ENCODE measurements around the gene APH1B. TPM values are rescaled to one million over a fixed set of nuclear protein-coding genes. Genes with fewer than 3 reads are reported as not detected.

APH1B gene
- 24.2 and 28.2 TPM in 2 replicates for total RNA-seq

- DNase-seq: peak; percentile 78
Measured at GRCh38 chr15:63277038-63277892, at the start of gene APH1B. Gene APH1B, plus strand, starts transcription at chr15:63277605. Its CDS starts 19 bp downstream, at chr15:63277624.

GRCh38 chr15:63227689-63228088 lies 49.7 kb upstream of the APH1B start:
- DNase-seq: no peak

- peak; percentile 37 for DNase-seq
Measured at GRCh38 chr15:63231206-63231605, 46.2 kb upstream of the APH1B start.

- peak; percentile 23 for DNase-seq
Measured at GRCh38 chr15:63231706-63232105, 45.7 kb upstream of the APH1B start.

GRCh38 chr15:63232405-63232804 lies 45.0 kb upstream of the APH1B start:
- DNase-seq: peak; percentile 38

GRCh38 chr15:63232943-63233342 lies 44.5 kb upstream of the APH1B start:
- no peak for DNase-seq

DNA sequence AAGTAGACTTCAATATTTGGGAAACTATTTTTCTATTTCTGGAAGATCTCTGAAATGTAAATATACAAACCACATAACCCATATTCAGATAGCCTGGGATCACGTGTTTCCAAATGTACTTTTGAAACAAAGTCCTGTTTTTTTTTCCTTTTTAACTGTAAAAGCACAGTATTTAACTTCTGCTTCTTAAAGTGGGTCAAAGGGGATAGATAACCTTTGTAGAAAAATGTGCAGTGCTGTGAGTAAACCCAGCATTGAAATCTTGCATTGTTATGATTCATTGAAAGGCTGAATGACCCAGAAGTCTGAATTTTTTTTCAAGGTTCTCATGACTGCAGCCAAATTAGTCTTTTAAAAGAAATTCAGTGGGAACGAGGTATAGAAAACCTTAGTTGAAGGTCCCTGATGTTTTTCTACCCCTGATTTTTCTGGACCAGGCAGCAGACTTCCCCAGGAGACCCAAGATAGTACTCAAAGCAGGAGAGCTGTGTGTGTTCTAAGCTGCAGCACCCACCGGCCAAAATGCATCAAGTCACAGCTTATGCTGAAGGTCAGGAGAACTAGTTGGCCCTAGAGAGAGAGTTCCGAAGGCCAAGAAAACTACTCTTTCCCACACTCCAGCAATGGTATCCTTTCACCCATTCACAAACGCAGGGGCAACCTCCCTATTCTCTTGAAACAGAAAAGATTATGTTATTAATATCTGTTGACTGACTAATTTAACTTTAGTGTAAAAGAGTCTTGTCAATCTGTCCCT lies 43.6 kb upstream of the APH1B start:
- DNase-seq: peak; percentile 79

GRCh38 chr15:63234451-63234870 lies 42.9 kb upstream of the APH1B start:
- peak; percentile 56 for DNase-seq

DNA sequence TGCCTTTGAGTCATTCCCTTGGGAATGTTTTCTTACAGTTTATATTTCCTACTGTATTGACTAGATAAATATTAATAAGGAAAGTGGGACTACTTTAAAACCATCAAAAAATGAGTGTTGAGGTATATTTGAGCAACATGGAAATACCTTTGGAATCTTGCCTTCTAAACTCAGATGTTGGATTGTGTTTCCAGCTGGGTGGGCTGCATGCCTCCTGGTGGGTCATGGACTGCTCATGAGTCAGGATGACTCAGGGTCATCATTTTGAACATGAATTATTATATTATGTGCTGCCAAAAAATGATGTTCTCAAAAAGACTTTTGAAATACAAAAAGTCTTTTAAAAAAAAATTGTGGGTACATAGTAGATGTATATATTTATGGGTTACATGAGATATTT lies 41.1 kb upstream of the APH1B start:
- peak; percentile 59 for DNase-seq

DNA sequence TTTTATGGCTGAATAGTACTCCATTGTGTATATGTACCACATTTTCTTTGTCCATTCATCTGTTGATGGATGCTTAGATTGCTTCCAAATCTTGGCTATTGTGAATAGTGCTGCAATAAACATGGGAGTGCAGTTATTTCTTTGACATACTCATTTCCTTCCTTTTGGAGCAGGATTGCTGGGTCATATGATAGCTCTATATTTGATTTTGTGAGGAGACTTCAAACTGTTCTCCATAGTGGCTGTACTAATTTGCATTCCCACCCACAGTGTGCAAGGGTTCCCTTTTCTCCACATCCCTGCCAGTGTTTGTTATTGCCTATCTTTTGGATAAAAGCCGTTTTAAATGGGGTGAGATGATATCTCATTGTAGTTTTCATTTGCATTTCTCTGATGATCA lies 40.3 kb upstream of the APH1B start:
- peak; percentile 28 for DNase-seq

DNA sequence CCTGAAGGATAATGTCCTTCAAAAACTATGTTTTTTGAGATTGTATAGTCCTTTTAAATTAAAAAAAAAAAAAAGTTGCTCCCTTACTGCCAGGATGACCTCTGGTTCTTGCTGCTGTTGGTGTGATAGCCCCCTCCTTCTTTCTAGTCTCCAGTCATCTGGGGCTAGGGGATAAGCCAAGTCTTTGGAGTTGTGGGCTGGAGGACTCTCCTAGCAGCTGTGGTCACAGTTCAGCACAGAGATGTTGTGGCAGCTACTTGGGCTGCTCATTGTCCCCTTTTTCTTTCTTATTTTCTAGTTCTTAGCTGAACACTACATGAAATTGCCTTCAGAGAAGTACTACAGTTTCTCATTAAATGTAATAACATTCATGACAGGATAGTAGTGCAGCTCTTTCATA lies 39.2 kb upstream of the APH1B start:
- no peak for DNase-seq

DNA sequence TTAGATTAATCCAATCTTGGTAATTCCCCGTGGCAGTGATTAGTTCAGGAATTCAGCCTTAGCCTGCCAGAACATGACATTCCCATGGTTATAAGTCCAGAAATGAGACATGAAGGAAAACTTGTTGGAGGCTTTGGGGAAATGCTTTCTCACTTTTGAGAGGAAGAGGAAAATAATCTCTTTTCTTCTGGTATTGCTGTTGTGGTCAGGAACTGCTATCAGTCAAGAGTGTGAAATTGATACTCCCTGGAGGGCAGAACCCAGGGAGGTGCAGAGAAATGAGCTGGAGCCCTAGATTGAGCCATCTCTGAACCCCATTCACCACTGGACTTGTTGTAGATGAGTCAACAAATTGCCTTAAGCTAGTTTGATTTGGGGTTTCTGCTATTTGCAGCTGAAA lies 38.6 kb upstream of the APH1B start:
- peak; percentile 30 for DNase-seq

- DNase-seq: no peak
Measured at GRCh38 chr15:63240109-63240508, 37.3 kb upstream of the APH1B start.

- DNase-seq: no peak
Measured at GRCh38 chr15:63241316-63241715, 36.1 kb upstream of the APH1B start.

- DNase-seq: no peak
Measured at GRCh38 chr15:63243101-63243500, 34.3 kb upstream of the APH1B start.

- peak; percentile 23 for DNase-seq
Measured at GRCh38 chr15:63243776-63244175, 33.6 kb upstream of the APH1B start.

DNA sequence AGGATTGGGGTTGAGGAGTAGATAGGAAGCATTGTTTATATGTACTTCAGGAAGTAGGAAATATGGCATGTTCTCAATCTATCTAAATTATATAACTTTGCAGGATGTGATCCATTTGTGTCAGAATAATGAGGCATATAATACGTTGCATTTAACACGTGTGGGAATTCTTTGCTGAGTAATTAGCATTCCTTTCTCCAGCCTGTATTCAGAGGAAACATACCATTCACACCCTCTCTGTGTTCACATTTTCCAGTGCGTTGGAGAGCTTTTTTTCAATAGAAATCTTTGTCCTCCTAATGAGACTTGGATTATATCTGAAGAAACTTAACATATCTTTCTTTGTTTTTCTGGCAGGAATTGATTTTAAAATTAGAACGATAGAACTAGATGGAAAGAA lies 33.0 kb upstream of the APH1B start:
- peak; percentile 93 for DNase-seq

- peak; percentile 64 for DNase-seq
Measured at GRCh38 chr15:63244976-63245645, 32.3 kb upstream of the APH1B start.

- no peak for DNase-seq
Measured at GRCh38 chr15:63246691-63247469, 30.5 kb upstream of the APH1B start.

- DNase-seq: no peak
Measured at GRCh38 chr15:63250312-63250965, 27.0 kb upstream of the APH1B start.

GRCh38 chr15:63251701-63252100 lies 25.7 kb upstream of the APH1B start:
- DNase-seq: no peak

GRCh38 chr15:63252292-63252691 lies 25.1 kb upstream of the APH1B start:
- no peak for DNase-seq

All from dermis blood vessel endothelial cell (primary cell).